H1 (cell line): ENCODE results near the gene FLT4.

Experiments
- CEBPB ChIP-seq: IDR thresholded peaks from 2 replicates; pipeline ENCODE4 v1.6.1; 2012; ENCODE audit warnings: low read depth, low read length
- JUN ChIP-seq: IDR thresholded peaks from 2 replicates; pipeline ENCODE4 v1.6.1; 2011; ENCODE audit warnings: low read depth, mild to moderate bottlenecking, improper control_type of control experiment, low read length
- TF ChIP-seq, protein P1 (sequence below), 3 experiments: IDR thresholded peaks; 1 replicate in 2 of 3; 2 replicates in 1 of 3; pipeline versions ENCODE4 v1.5.1 to v1.6.1; 2011; ENCODE audit warnings: low read length in 3 of 3, mild to moderate bottlenecking in 3 of 3, inconsistent platforms in 2 of 3, low read depth in 1 of 3, moderate library complexity in 1 of 3; ENCODE audit not compliant: insufficient read depth in 1 of 3; ENCODE audit errors: control extremely low read depth in 1 of 3

DNA sequence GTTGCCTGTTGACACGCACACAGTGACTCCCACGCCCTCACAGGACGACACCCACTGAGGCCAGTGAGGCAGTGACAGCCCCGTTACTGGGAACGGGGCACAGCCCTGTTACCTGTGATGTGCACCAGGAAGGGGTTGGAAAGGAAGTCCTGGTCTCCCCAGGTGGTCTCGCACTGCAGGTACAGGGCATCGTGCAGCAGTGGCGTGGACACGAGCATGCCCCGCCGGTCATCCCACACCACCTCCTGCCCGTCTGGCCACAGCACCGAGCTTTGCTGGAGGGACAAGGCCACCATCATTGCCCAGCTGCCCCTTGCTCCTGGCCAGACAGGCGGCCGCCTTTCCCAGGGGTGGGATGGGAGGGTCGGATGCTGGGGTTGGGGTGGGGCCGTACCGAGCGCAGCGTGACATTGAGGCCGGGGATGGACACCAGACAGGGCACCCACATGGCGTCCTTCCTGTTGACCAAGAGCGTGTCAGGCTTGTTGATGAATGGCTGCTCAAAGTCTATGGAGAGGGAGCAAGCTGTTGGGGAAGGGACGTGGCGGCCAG lies 19.5 kb downstream of the FLT4 start:
- no peak for TF ChIP-seq CEBPB
- TF ChIP-seq JUN, result no peak
- TF ChIP-seq, protein P1, sequence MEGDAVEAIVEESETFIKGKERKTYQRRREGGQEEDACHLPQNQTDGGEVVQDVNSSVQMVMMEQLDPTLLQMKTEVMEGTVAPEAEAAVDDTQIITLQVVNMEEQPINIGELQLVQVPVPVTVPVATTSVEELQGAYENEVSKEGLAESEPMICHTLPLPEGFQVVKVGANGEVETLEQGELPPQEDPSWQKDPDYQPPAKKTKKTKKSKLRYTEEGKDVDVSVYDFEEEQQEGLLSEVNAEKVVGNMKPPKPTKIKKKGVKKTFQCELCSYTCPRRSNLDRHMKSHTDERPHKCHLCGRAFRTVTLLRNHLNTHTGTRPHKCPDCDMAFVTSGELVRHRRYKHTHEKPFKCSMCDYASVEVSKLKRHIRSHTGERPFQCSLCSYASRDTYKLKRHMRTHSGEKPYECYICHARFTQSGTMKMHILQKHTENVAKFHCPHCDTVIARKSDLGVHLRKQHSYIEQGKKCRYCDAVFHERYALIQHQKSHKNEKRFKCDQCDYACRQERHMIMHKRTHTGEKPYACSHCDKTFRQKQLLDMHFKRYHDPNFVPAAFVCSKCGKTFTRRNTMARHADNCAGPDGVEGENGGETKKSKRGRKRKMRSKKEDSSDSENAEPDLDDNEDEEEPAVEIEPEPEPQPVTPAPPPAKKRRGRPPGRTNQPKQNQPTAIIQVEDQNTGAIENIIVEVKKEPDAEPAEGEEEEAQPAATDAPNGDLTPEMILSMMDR (IDR thresholded peaks at IDR 0.05; ENCODE audit: control extremely low read depth in 1 of 3, insufficient read depth in 1 of 3, low read depth in 1 of 3, low read length in 3 of 3), result no peak
